Stimulated activated CD8-positive, alpha-beta memory T cell treated with anti-CD3 and anti-CD28 coated beads, Interleukin-15, amount 100 ng/mL, for 48 hours (primary cell): ENCODE results near the gene PAK2.
A peak's percentile ranks its signal among the peaks of the same experiment; 100 is the strongest.
"Not testable (repeated sequence)": the region's sequence is repeated elsewhere in the genome, so short reads cannot be mapped to it uniquely, and the experiment has no call there.

ENCODE experiments used
- DNase-seq, 2 donors: peaks; one replicate each; pipeline ENCODE4 v3.0.0-alpha.2; 2020; ENCODE audit warnings: low read depth in 2 of 2

The PAK2 gene

GRCh38 chr3:196843435-196844110 is 103.9 kb downstream of the PAK2 start:
- DNase-seq: no peak

GRCh38 chr3:196844235-196845219 is 104.9 kb downstream of the PAK2 start:
- DNase-seq: not testable (repeated sequence)

- DNase-seq: not testable (repeated sequence)
Observed at GRCh38 chr3:196848375-196848774, 108.7 kb downstream of the PAK2 start.

GRCh38 chr3:196849180-196849741 is 109.6 kb downstream of the PAK2 start:
- DNase-seq: no peak

GRCh38 chr3:196863000-196863399 is 123.3 kb downstream of the PAK2 start:
- not testable (repeated sequence) for DNase-seq

GRCh38 chr3:196867155-196867506 is 127.5 kb downstream of the PAK2 start:
- no peak for DNase-seq

- peak; percentile 86 to 88 for DNase-seq
Observed at GRCh38 chr3:196867507-196868296, 128.0 kb downstream of the PAK2 start, which contains the start of gene SENP5. TSS of gene SENP5 (plus strand) at chr3:196867920. CDS start at chr3:196885182, 17,262 bp downstream.

- no peak for DNase-seq
Observed at GRCh38 chr3:196868297-196868661, 128.6 kb downstream of the PAK2 start.

- no peak for DNase-seq
Observed at GRCh38 chr3:196872316-196872715, 132.7 kb downstream of the PAK2 start.

- DNase-seq: not testable (repeated sequence)
Observed at GRCh38 chr3:196874511-196875094, 134.9 kb downstream of the PAK2 start.

GRCh38 chr3:196875258-196875657 is 135.6 kb downstream of the PAK2 start:
- no peak for DNase-seq
